GM23338 (cell line): Measurements from ENCODE around the gene GAA. TPM values are rescaled to one million over a fixed set of nuclear protein-coding genes. Genes with fewer than 3 reads are reported as not detected.

Experiments
- ATAC-seq: fragments of 200-7000 bp; cut with Tn5 transposase; 3 replicates; pipeline ENCODE4 v1.9.1; 2020
- DNase-seq: peaks from one replicate; pipeline ENCODE4 v3.0.0-alpha.2; 2015; ENCODE audit warnings: low spot score
- H2AFZ ChIP-seq: fragments of 200-600 bp; sonication (generic); 2 replicates; pipeline ENCODE4 v1.8.0; 2016; ENCODE audit warnings: antibody characterized with exemption, mild to moderate bottlenecking, moderate library complexity
- H3F3A ChIP-seq: fragments of 200-600 bp; sonication (generic); replicated peaks from 2 replicates; pipeline ENCODE4 v1.8.0; 2017; ENCODE audit warnings: antibody characterized with exemption, mixed run types, low read depth
- H3K27ac ChIP-seq: fragments of 200-600 bp; sonication (generic); 2 replicates; pipeline ENCODE4 v1.6.1; 2016; ENCODE audit warnings: low read depth
- H3K27me3 ChIP-seq: fragments of 200-600 bp; sonication (generic); 2 replicates; pipeline ENCODE4 v1.8.0; 2016; ENCODE audit warnings: mild to moderate bottlenecking, mixed run types, moderate library complexity; ENCODE audit not compliant: insufficient read depth
- H3K36me3 ChIP-seq: fragments of 200-600 bp; sonication (generic); 2 replicates; pipeline ENCODE4 v1.8.0; 2016; ENCODE audit warnings: mild to moderate bottlenecking; ENCODE audit not compliant: insufficient read depth
- H3K4me1 ChIP-seq: fragments of 200-600 bp; sonication (generic); 2 replicates; pipeline ENCODE4 v1.8.0; 2016; ENCODE audit warnings: mild to moderate bottlenecking, moderate library complexity; ENCODE audit not compliant: insufficient read depth
- H3K4me2 ChIP-seq: fragments of 200-600 bp; sonication (generic); 2 replicates; pipeline ENCODE4 v1.7.1; 2017; ENCODE audit warnings: mixed run types
- H3K4me3 ChIP-seq: fragments of 200-600 bp; sonication (generic); 2 replicates; pipeline ENCODE4 v1.6.1; 2016; ENCODE audit warnings: mixed run types
- H3K79me2 ChIP-seq: fragments of 200-600 bp; sonication (generic); replicated peaks from 2 replicates; pipeline ENCODE4 v1.8.0; 2017; ENCODE audit warnings: mild to moderate bottlenecking; ENCODE audit not compliant: insufficient read depth
- H3K9me2 ChIP-seq: fragments of 200-600 bp; sonication (generic); 2 replicates; pipeline ENCODE4 v1.8.0; 2017; ENCODE audit not compliant: insufficient read depth
- H4K20me1 ChIP-seq: fragments of 200-600 bp; sonication (generic); replicated peaks from 2 replicates; pipeline ENCODE4 v1.8.0; 2017; ENCODE audit warnings: mild to moderate bottlenecking; ENCODE audit not compliant: insufficient read depth
- H3K27ac Mint-ChIP-seq: 2 replicates; pipeline ENCODE4 v1.8.0; 2020; ENCODE audit warnings: inconsistent platforms, mild to moderate bottlenecking, moderate library complexity, mixed read lengths
- H3K27me3 Mint-ChIP-seq: 3 replicates; pipeline ENCODE4 v1.8.0; 2022; ENCODE audit warnings: low read depth, mild to moderate bottlenecking, moderate library complexity, mixed read lengths, inconsistent platforms; ENCODE audit not compliant: insufficient read depth, poor library complexity
- H3K36me3 Mint-ChIP-seq: 3 replicates; pipeline ENCODE4 v1.8.0; 2021; ENCODE audit warnings: low read depth, mild to moderate bottlenecking, inconsistent platforms, moderate library complexity, mixed read lengths
- H3K4me1 Mint-ChIP-seq: 3 replicates; pipeline ENCODE4 v1.8.0; 2020; ENCODE audit warnings: mild to moderate bottlenecking, inconsistent platforms, mixed read lengths
- H3K4me3 Mint-ChIP-seq: 3 replicates; pipeline ENCODE4 v1.8.0; 2021; ENCODE audit warnings: moderate library complexity, mild to moderate bottlenecking, inconsistent platforms, mixed read lengths
- H3K9me3 Mint-ChIP-seq: 3 replicates; pipeline ENCODE4 v1.8.0; 2020; ENCODE audit warnings: moderate library complexity, mild to moderate bottlenecking, inconsistent platforms, mixed read lengths
- CREB1 ChIP-seq: fragments of 250-450 bp; sonication (Bioruptor Pico); IDR thresholded peaks from 2 replicates; pipeline ENCODE4 v1.5.0; 2020; ENCODE audit warnings: low read depth, mild to moderate bottlenecking, moderate library complexity
- EZH2 ChIP-seq: fragments of 200-600 bp; sonication (generic); IDR thresholded peaks from one replicate; pipeline ENCODE4 v1.8.0; 2017; ENCODE audit warnings: antibody characterized with exemption, mild to moderate bottlenecking, low read depth; ENCODE audit not compliant: unreplicated experiment
- EZH2phosphoT487 ChIP-seq: fragments of 200-600 bp; sonication (generic); IDR thresholded peaks from one replicate; pipeline ENCODE4 v1.8.1; 2018; ENCODE audit warnings: antibody characterized with exemption; ENCODE audit not compliant: unreplicated experiment
- JUNB ChIP-seq: IDR thresholded peaks from one replicate; pipeline ENCODE4 v1.6.1; 2016; ENCODE audit warnings: antibody characterized with exemption; ENCODE audit not compliant: unreplicated experiment
- POLR2AphosphoS5 ChIP-seq: IDR thresholded peaks from 2 replicates; pipeline ENCODE4 v1.6.1; 2016; ENCODE audit warnings: antibody characterized with exemption, low read depth
- STAT1 ChIP-seq: IDR thresholded peaks from one replicate; pipeline ENCODE4 v1.6.1; 2016; ENCODE audit warnings: antibody characterized with exemption; ENCODE audit not compliant: unreplicated experiment
- ZNF114 ChIP-seq: fragments of 250-450 bp; sonication (Bioruptor Pico); IDR thresholded peaks from 2 replicates; pipeline ENCODE4 v1.5.0; 2020; ENCODE audit warnings: mild to moderate bottlenecking, moderate library complexity
- ZNF331 ChIP-seq: fragments of 250-450 bp; sonication (Bioruptor Pico); IDR thresholded peaks from 2 replicates; pipeline ENCODE4 v1.5.0; 2020; ENCODE audit warnings: low read depth, mild to moderate bottlenecking, moderate library complexity
- polyA plus RNA-seq: library from polyadenylated mRNA; unstranded; fragments of >200 nt; fragmentation: Nextera tagmentation; extraction: Ambion mirVana; gene quantifications from 2 replicates; pipeline ENCODE4 v1.2.1, GENCODE V29; 2016
- total RNA-seq: library from RNA; depleted of rRNA; stranded (reverse); fragments of >200 nt; shearing (Covaris generic); gene quantifications from 2 replicates; pipeline ENCODE4 v1.2.3, GENCODE V29; 2014
- TF ChIP-seq, protein P1 (sequence below): IDR thresholded peaks from one replicate; pipeline ENCODE4 v1.6.1; 2018; ENCODE audit warnings: antibody characterized with exemption; ENCODE audit not compliant: unreplicated experiment
- TF ChIP-seq, protein P2 (sequence below): fragments of 250-450 bp; sonication (Bioruptor Pico); IDR thresholded peaks from 2 replicates; pipeline ENCODE4 v1.5.0; 2020; ENCODE audit warnings: mild to moderate bottlenecking, moderate library complexity
- TF ChIP-seq, protein P3 (sequence below), 2 experiments: fragments of 200-600 bp in 1 of 2; sonication (generic) in 1 of 2; conservative IDR thresholded peaks; 2 replicates each; pipeline versions ENCODE4 v1.5.1 to v1.6.1; 2016 to 2017; ENCODE audit warnings: antibody characterized with exemption in 2 of 2, low read depth in 2 of 2, mild to moderate bottlenecking in 2 of 2, moderate library complexity in 1 of 2
- TF ChIP-seq, protein P4 (sequence below): IDR thresholded peaks from 2 replicates; pipeline ENCODE4 v1.6.1; 2016; ENCODE audit warnings: antibody characterized with exemption

Gene GAA
- total and polyA plus RNA-seq, 2 experiments from 2014 or later = 72.5 to 98.1 TPM

DNA sequence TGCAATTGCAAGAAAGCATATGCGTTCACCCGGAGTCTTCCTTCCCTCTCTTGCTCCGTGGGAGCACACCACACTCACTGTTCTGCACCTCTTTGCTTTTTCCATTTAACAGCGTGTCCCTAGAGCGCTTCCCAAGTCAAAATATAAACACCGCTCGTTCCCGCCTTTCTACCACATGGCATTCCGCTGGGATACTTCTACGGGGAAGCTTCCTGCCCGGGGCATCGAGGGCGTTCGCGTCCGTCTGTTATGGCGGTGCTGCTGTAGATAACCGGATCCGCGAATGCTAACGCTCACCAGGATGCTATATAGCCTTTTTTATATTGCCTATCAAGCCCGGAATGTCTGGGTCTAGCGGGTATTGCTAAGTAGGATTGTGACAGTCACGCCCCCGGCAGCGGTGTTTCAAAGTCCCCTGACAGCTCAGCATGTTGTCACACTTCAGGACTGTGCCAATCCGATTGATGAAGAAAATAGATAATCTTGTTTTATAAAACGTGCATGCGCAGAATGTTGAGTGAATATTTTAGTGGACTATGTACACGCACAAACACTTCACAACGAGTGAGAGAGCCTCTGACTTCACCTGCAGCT lies 33.9 kb upstream of the GAA start:
- peaks cover 4% of the 10 kb centered on the region for H3K27me3 Mint-ChIP-seq
- no peaks in the 10 kb centered on the region for H3K36me3 Mint-ChIP-seq
- no peak overlapping the region for H3K27ac Mint-ChIP-seq

More for the DNA sequence above, 33.9 kb upstream of the GAA start:
- Histone ChIP-seq H3K9me2 (no peaks in the 10 kb centered on the region), H3K36me3 (no peaks in the 10 kb centered on the region), H3K4me3 (no peak overlapping the region), H3F3A (peaks cover 15% of the 10 kb centered on the region), H3K4me2 (no peak overlapping the region), H4K20me1 (no peaks in the 10 kb centered on the region), H2AFZ (no peak overlapping the region), H3K27me3 (no peaks in the 10 kb centered on the region), H3K4me1 (peaks cover 12% of the 10 kb centered on the region; the same call in 1 of the 2 replicates), H3K27ac (no peak overlapping the region), H3K79me2 (no peaks in the 10 kb centered on the region)
- ATAC-seq = no peak
- H3K4me3 Mint-ChIP-seq = no peak overlapping the region
- H3K4me1 Mint-ChIP-seq = peaks cover 25% of the 10 kb centered on the region
- no peak for DNase-seq
- no peaks in the 10 kb centered on the region for H3K9me3 Mint-ChIP-seq
- TF ChIP-seq STAT1 (no peak), ZNF331 (CRISPR knock-in tag) (no peak), POLR2AphosphoS5 (no peak), EZH2 (no peak), JUNB (no peak), ZNF114 (CRISPR knock-in tag) (no peak), EZH2phosphoT487 (no peak), CREB1 (CRISPR knock-in tag) (no peak)
- TF ChIP-seq, protein P1, sequence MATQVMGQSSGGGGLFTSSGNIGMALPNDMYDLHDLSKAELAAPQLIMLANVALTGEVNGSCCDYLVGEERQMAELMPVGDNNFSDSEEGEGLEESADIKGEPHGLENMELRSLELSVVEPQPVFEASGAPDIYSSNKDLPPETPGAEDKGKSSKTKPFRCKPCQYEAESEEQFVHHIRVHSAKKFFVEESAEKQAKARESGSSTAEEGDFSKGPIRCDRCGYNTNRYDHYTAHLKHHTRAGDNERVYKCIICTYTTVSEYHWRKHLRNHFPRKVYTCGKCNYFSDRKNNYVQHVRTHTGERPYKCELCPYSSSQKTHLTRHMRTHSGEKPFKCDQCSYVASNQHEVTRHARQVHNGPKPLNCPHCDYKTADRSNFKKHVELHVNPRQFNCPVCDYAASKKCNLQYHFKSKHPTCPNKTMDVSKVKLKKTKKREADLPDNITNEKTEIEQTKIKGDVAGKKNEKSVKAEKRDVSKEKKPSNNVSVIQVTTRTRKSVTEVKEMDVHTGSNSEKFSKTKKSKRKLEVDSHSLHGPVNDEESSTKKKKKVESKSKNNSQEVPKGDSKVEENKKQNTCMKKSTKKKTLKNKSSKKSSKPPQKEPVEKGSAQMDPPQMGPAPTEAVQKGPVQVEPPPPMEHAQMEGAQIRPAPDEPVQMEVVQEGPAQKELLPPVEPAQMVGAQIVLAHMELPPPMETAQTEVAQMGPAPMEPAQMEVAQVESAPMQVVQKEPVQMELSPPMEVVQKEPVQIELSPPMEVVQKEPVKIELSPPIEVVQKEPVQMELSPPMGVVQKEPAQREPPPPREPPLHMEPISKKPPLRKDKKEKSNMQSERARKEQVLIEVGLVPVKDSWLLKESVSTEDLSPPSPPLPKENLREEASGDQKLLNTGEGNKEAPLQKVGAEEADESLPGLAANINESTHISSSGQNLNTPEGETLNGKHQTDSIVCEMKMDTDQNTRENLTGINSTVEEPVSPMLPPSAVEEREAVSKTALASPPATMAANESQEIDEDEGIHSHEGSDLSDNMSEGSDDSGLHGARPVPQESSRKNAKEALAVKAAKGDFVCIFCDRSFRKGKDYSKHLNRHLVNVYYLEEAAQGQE = no peak
- TF ChIP-seq, protein P2, sequence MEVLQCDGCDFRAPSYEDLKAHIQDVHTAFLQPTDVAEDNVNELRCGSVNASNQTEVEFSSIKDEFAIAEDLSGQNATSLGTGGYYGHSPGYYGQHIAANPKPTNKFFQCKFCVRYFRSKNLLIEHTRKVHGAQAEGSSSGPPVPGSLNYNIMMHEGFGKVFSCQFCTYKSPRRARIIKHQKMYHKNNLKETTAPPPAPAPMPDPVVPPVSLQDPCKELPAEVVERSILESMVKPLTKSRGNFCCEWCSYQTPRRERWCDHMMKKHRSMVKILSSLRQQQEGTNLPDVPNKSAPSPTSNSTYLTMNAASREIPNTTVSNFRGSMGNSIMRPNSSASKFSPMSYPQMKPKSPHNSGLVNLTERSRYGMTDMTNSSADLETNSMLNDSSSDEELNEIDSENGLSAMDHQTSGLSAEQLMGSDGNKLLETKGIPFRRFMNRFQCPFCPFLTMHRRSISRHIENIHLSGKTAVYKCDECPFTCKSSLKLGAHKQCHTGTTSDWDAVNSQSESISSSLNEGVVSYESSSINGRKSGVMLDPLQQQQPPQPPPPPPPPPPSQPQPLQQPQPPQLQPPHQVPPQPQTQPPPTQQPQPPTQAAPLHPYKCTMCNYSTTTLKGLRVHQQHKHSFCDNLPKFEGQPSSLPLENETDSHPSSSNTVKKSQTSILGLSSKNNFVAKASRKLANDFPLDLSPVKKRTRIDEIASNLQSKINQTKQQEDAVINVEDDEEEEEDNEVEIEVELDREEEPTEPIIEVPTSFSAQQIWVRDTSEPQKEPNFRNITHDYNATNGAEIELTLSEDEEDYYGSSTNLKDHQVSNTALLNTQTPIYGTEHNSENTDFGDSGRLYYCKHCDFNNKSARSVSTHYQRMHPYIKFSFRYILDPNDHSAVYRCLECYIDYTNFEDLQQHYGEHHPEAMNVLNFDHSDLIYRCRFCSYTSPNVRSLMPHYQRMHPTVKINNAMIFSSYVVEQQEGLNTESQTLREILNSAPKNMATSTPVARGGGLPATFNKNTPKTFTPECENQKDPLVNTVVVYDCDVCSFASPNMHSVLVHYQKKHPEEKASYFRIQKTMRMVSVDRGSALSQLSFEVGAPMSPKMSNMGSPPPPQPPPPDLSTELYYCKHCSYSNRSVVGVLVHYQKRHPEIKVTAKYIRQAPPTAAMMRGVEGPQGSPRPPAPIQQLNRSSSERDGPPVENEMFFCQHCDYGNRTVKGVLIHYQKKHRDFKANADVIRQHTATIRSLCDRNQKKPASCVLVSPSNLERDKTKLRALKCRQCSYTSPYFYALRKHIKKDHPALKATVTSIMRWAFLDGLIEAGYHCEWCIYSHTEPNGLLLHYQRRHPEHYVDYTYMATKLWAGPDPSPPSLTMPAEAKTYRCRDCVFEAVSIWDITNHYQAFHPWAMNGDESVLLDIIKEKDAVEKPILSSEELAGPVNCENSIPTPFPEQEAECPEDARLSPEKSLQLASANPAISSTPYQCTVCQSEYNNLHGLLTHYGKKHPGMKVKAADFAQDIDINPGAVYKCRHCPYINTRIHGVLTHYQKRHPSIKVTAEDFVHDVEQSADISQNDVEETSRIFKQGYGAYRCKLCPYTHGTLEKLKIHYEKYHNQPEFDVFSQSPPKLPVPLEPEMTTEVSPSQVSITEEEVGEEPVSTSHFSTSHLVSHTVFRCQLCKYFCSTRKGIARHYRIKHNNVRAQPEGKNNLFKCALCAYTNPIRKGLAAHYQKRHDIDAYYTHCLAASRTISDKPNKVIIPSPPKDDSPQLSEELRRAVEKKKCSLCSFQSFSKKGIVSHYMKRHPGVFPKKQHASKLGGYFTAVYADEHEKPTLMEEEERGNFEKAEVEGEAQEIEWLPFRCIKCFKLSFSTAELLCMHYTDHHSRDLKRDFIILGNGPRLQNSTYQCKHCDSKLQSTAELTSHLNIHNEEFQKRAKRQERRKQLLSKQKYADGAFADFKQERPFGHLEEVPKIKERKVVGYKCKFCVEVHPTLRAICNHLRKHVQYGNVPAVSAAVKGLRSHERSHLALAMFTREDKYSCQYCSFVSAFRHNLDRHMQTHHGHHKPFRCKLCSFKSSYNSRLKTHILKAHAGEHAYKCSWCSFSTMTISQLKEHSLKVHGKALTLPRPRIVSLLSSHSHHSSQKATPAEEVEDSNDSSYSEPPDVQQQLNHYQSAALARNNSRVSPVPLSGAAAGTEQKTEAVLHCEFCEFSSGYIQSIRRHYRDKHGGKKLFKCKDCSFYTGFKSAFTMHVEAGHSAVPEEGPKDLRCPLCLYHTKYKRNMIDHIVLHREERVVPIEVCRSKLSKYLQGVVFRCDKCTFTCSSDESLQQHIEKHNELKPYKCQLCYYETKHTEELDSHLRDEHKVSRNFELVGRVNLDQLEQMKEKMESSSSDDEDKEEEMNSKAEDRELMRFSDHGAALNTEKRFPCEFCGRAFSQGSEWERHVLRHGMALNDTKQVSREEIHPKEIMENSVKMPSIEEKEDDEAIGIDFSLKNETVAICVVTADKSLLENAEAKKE (CRISPR knock-in tag) = no peak
- TF ChIP-seq, protein P3, sequence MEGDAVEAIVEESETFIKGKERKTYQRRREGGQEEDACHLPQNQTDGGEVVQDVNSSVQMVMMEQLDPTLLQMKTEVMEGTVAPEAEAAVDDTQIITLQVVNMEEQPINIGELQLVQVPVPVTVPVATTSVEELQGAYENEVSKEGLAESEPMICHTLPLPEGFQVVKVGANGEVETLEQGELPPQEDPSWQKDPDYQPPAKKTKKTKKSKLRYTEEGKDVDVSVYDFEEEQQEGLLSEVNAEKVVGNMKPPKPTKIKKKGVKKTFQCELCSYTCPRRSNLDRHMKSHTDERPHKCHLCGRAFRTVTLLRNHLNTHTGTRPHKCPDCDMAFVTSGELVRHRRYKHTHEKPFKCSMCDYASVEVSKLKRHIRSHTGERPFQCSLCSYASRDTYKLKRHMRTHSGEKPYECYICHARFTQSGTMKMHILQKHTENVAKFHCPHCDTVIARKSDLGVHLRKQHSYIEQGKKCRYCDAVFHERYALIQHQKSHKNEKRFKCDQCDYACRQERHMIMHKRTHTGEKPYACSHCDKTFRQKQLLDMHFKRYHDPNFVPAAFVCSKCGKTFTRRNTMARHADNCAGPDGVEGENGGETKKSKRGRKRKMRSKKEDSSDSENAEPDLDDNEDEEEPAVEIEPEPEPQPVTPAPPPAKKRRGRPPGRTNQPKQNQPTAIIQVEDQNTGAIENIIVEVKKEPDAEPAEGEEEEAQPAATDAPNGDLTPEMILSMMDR (conservative IDR thresholded peaks at IDR 0.05; ENCODE audit: low read depth in 2 of 2) = no peak
- TF ChIP-seq, protein P4, sequence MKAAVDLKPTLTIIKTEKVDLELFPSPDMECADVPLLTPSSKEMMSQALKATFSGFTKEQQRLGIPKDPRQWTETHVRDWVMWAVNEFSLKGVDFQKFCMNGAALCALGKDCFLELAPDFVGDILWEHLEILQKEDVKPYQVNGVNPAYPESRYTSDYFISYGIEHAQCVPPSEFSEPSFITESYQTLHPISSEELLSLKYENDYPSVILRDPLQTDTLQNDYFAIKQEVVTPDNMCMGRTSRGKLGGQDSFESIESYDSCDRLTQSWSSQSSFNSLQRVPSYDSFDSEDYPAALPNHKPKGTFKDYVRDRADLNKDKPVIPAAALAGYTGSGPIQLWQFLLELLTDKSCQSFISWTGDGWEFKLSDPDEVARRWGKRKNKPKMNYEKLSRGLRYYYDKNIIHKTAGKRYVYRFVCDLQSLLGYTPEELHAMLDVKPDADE = no peak
